Suprapubic skin (tissue), 4 donors: Measurements from ENCODE around the gene ABHD12B.

Source experiments
- POLR2A ChIP-seq, 2 donors: fragments of 450-650 bp; IDR thresholded peaks; one replicate each; pipeline ENCODE4 v1.6.1; 2017; ENCODE audit warnings: antibody characterized with exemption in 2 of 2, mild to moderate bottlenecking in 2 of 2, moderate library complexity in 2 of 2
- POLR2AphosphoS5 ChIP-seq, 3 donors: sonication (generic); formaldehyde crosslinking; IDR thresholded peaks; one replicate each; pipeline ENCODE4 v1.6.1; 2017; ENCODE audit warnings: antibody characterized with exemption in 3 of 3
- TF ChIP-seq, protein P1 (sequence below), 2 donors: fragments of 200-600 bp in 1 of 2; fragments of 450-650 bp in 1 of 2; sonication (generic) in 1 of 2; IDR thresholded peaks; one replicate each; pipeline ENCODE4 v1.5.1; 2016 to 2019; ENCODE audit warnings: antibody characterized with exemption in 2 of 2, mild to moderate bottlenecking in 1 of 2, moderate library complexity in 1 of 2

DNA sequence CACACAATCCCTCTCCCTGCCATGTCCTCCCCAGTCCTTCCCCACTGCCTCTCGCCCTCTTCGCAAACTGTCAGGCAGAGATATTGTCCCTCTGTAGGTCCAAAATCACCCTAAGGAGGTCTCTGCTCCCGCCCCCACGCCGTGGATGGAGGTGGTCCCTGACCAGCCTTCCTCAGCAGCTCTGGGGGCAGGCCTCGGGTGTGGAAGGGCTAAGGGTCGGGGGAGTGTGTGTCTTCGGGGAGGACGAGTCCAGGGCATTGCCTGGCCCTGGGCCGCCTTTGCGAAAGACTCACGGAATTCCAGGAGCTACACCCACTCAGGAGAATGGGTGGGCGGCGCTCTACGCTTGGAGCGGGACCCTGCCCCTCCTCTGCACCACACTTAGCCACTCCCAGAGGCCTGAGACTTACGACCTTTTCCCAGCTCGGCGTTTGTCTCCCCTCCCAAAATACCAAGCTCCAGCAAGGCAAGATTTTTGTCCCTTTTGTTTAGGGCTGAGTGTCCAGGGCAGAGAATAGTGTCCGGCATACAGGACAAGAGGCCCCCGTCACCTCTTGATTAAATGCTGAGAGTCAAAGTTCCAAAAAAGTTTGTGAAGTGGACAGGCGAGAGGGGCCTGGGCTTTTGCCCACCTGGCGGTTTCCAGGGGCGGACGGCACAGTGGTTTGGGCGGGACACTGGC, 71.5 kb downstream of the ABHD12B start:
- TF ChIP-seq, protein P1, sequence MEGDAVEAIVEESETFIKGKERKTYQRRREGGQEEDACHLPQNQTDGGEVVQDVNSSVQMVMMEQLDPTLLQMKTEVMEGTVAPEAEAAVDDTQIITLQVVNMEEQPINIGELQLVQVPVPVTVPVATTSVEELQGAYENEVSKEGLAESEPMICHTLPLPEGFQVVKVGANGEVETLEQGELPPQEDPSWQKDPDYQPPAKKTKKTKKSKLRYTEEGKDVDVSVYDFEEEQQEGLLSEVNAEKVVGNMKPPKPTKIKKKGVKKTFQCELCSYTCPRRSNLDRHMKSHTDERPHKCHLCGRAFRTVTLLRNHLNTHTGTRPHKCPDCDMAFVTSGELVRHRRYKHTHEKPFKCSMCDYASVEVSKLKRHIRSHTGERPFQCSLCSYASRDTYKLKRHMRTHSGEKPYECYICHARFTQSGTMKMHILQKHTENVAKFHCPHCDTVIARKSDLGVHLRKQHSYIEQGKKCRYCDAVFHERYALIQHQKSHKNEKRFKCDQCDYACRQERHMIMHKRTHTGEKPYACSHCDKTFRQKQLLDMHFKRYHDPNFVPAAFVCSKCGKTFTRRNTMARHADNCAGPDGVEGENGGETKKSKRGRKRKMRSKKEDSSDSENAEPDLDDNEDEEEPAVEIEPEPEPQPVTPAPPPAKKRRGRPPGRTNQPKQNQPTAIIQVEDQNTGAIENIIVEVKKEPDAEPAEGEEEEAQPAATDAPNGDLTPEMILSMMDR (IDR thresholded peaks at IDR 0.05): no peak
- TF ChIP-seq POLR2AphosphoS5 (IDR thresholded peaks at IDR 0.05): no peak
- TF ChIP-seq POLR2A (IDR thresholded peaks at IDR 0.05): no peak
